SU-DHL-6 (cell line): Measurements from ENCODE around the gene CRCP.

ENCODE experiments used
- EZH2phosphoT487 ChIP-seq: fragments of 200-600 bp; sonication (generic), shearing (Covaris generic); conservative IDR thresholded peaks from 2 replicates; pipeline ENCODE4 v1.6.1; 2018; ENCODE audit warnings: mild to moderate bottlenecking, antibody characterized with exemption, low read length, moderate library complexity, mixed read lengths
- TF ChIP-seq, protein P1 (sequence below): fragments of 200-600 bp; sonication (generic); IDR thresholded peaks from one replicate; pipeline ENCODE4 v1.5.1; 2017; ENCODE audit warnings: antibody characterized with exemption, mild to moderate bottlenecking, low read length, moderate library complexity; ENCODE audit not compliant: insufficient read depth, poor library complexity, severe bottlenecking

DNA sequence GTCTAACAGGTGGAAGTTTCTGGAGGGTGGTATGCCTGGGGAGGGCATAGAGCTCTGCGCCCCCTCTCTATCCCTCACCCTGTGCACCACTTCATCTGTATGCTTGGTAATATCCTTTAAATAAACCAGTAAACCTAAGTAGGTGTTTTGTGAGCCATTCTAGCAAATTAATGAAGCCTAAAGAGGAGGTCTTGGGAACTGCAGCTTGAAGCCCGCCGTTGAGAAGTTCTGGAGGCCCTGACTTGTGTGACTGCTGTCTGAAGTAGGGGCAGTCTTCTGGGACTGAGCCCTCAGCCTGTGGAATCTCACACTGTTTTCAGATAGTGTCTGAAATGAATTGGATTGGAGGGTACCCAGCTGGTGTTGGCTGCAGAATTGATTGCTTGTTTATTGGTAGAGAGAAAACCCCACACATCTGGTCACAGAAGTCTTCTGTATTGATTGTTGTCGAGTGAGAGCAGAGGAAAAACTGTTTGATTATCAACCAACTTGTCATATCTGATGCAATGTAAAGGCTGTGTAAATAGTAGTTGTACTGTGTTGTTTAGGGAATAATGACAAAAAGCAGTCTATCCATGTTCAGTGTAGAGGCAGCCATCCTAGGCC lies 4.7 kb downstream of the CRCP start:
- no peak for TF ChIP-seq EZH2phosphoT487
- TF ChIP-seq, protein P1, sequence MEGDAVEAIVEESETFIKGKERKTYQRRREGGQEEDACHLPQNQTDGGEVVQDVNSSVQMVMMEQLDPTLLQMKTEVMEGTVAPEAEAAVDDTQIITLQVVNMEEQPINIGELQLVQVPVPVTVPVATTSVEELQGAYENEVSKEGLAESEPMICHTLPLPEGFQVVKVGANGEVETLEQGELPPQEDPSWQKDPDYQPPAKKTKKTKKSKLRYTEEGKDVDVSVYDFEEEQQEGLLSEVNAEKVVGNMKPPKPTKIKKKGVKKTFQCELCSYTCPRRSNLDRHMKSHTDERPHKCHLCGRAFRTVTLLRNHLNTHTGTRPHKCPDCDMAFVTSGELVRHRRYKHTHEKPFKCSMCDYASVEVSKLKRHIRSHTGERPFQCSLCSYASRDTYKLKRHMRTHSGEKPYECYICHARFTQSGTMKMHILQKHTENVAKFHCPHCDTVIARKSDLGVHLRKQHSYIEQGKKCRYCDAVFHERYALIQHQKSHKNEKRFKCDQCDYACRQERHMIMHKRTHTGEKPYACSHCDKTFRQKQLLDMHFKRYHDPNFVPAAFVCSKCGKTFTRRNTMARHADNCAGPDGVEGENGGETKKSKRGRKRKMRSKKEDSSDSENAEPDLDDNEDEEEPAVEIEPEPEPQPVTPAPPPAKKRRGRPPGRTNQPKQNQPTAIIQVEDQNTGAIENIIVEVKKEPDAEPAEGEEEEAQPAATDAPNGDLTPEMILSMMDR = no peak
